ENCODE data around the gene ADGRL1. TPM values are rescaled to one million over a fixed set of nuclear protein-coding genes. Genes with fewer than 3 reads are reported as not detected.
"Not testable (repeated sequence)": the region's sequence is repeated elsewhere in the genome, so short reads cannot be mapped to it uniquely, and the experiment has no call there.

ADGRL1 gene
- total RNA-seq, 1 donor: 32.0 TPM

- peak in 2 of 3 donors; percentile 62 to 77 for DNase-seq (ENCODE audit: low read depth in 2 of 3, low spot score in 2 of 3)
These were observed 9.9 kb downstream of the ADGRL1 start for GRCh38 chr19:14196105-14196504.

- not testable (repeated sequence) for DNase-seq (ENCODE audit: low read depth in 2 of 3, low spot score in 2 of 3)
These were observed 10.8 kb downstream of the ADGRL1 start for GRCh38 chr19:14195216-14195615.

GRCh38 chr19:14189415-14189814 lies 16.6 kb downstream of the ADGRL1 start:
- DNase-seq (ENCODE audit: low read depth in 2 of 3, low spot score in 2 of 3): no peak

GRCh38 chr19:14188086-14188485 lies 17.9 kb downstream of the ADGRL1 start:
- not testable (repeated sequence) for DNase-seq (ENCODE audit: low read depth in 2 of 3, low spot score in 2 of 3)

GRCh38 chr19:14187561-14187960 lies 18.4 kb downstream of the ADGRL1 start:
- DNase-seq (ENCODE audit: low read depth in 2 of 3, low spot score in 2 of 3): peak in 1 of 3 donors; percentile 36

GRCh38 chr19:14186684-14187083 lies 19.3 kb downstream of the ADGRL1 start:
- DNase-seq (ENCODE audit: low read depth in 2 of 3, low spot score in 2 of 3): not testable (repeated sequence)

- DNase-seq (ENCODE audit: low read depth in 2 of 3, low spot score in 2 of 3): not testable (repeated sequence)
These were observed 20.3 kb downstream of the ADGRL1 start for GRCh38 chr19:14185691-14186090.

- DNase-seq (ENCODE audit: low read depth in 2 of 3, low spot score in 2 of 3): no peak
These were observed 20.8 kb downstream of the ADGRL1 start for GRCh38 chr19:14185158-14185557.

GRCh38 chr19:14183741-14184350 lies 22.1 kb downstream of the ADGRL1 start:
- DNase-seq (ENCODE audit: low read depth in 2 of 3, low spot score in 2 of 3): peak in 2 of 3 donors; percentile 40 to 68

GRCh38 chr19:14182476-14182875 lies 23.5 kb downstream of the ADGRL1 start:
- no peak for DNase-seq (ENCODE audit: low read depth in 2 of 3, low spot score in 2 of 3)

GRCh38 chr19:14181906-14182305 lies 24.1 kb downstream of the ADGRL1 start:
- DNase-seq (ENCODE audit: low read depth in 2 of 3, low spot score in 2 of 3): no peak

GRCh38 chr19:14181199-14181598 lies 24.8 kb downstream of the ADGRL1 start:
- not testable (repeated sequence) for DNase-seq (ENCODE audit: low read depth in 2 of 3, low spot score in 2 of 3)

GRCh38 chr19:14177496-14178074 lies 28.4 kb downstream of the ADGRL1 start:
- DNase-seq (ENCODE audit: low read depth in 2 of 3, low spot score in 2 of 3): no peak

GRCh38 chr19:14175351-14175792 lies 30.6 kb downstream of the ADGRL1 start:
- DNase-seq (ENCODE audit: low read depth in 2 of 3, low spot score in 2 of 3): no peak

GRCh38 chr19:14174883-14175282 lies 31.1 kb downstream of the ADGRL1 start:
- DNase-seq (ENCODE audit: low read depth in 2 of 3, low spot score in 2 of 3): no peak

GRCh38 chr19:14168993-14169392 lies 37.0 kb downstream of the ADGRL1 start:
- DNase-seq (ENCODE audit: low read depth in 2 of 3, low spot score in 2 of 3): no peak

GRCh38 chr19:14168259-14168972 lies 37.6 kb downstream of the ADGRL1 start:
- no peak for DNase-seq (ENCODE audit: low read depth in 2 of 3, low spot score in 2 of 3)

- peak in 2 of 3 donors; percentile 44 to 72 for DNase-seq (ENCODE audit: low read depth in 2 of 3, low spot score in 2 of 3)
These were observed 38.3 kb downstream of the ADGRL1 start for GRCh38 chr19:14167576-14168138.

GRCh38 chr19:14166999-14167575 lies 38.9 kb downstream of the ADGRL1 start:
- peak in 1 of 3 donors; percentile 11 for DNase-seq (ENCODE audit: low read depth in 2 of 3, low spot score in 2 of 3)

- peak in 1 of 3 donors; percentile 47 for DNase-seq (ENCODE audit: low read depth in 2 of 3, low spot score in 2 of 3)
These were observed 39.8 kb downstream of the ADGRL1 start for GRCh38 chr19:14165990-14166830.
